HepG2 (cell line): ENCODE results near the gene TIMM17B. TPM values are rescaled to one million over a fixed set of nuclear protein-coding genes. Genes with fewer than 3 reads are reported as not detected.

Source experiments
- ARNT ChIP-seq: fragments of 450-650 bp; IDR thresholded peaks from 2 replicates; pipeline ENCODE4 v1.6.1; 2017
- ATAD3A ChIP-seq: sonication (generic); formaldehyde crosslinking; IDR thresholded peaks from 2 replicates; pipeline ENCODE4 v1.4.0; 2020; ENCODE audit warnings: missing genetic modification reagents
- DR1 ChIP-seq: sonication (generic); formaldehyde crosslinking; IDR thresholded peaks from 2 replicates; pipeline ENCODE4 v1.8.0; 2021; ENCODE audit warnings: mild to moderate bottlenecking, missing genetic modification reagents, inconsistent platforms
- FOXK2 ChIP-seq: fragments of 450-650 bp; IDR thresholded peaks from 2 replicates; pipeline ENCODE4 v1.6.1; 2016
- FOXM1 ChIP-seq: sonication (generic); formaldehyde crosslinking; IDR thresholded peaks from 2 replicates; pipeline ENCODE4 v1.5.0; 2020; ENCODE audit warnings: missing genetic modification reagents
- HOXD1 ChIP-seq: sonication (generic); formaldehyde crosslinking; IDR thresholded peaks from 2 replicates; pipeline ENCODE4 v1.5.0; 2020; ENCODE audit warnings: missing genetic modification reagents
- KAT7 ChIP-seq: IDR thresholded peaks from 2 replicates; pipeline ENCODE4 v1.6.1; 2018; ENCODE audit warnings: borderline replicate concordance, missing compliant biosample characterization
- KDM5A ChIP-seq: fragments of 200-600 bp; sonication (generic); IDR thresholded peaks from 2 replicates; pipeline ENCODE4 v1.7.0; 2018; ENCODE audit warnings: antibody characterized with exemption, mild to moderate bottlenecking, low read length, borderline replicate concordance
- KLF15 ChIP-seq: sonication (generic); formaldehyde crosslinking; IDR thresholded peaks from 2 replicates; pipeline ENCODE4 v1.8.1; 2023; ENCODE audit warnings: borderline replicate concordance, mild to moderate bottlenecking, inconsistent platforms, missing genetic modification reagents, mixed read lengths
- MBNL3 ChIP-seq: fragments of 250-450 bp; sonication (Bioruptor Pico); conservative IDR thresholded peaks from 2 replicates; pipeline ENCODE4 v1.8.0; 2022; ENCODE audit warnings: mild to moderate bottlenecking, inconsistent platforms
- MTA3 ChIP-seq: sonication (generic); formaldehyde crosslinking; IDR thresholded peaks from 2 replicates; pipeline ENCODE4 v1.4.0; 2020; ENCODE audit warnings: missing genetic modification reagents
- U2AF1 ChIP-seq: fragments of 200-400 bp; formaldehyde crosslinking; optimal IDR thresholded peaks from 2 replicates; pipeline ENCODE3; 2017; ENCODE audit warnings: mild to moderate bottlenecking, low read depth, low read length
- ZNF432 ChIP-seq: sonication (generic); formaldehyde crosslinking; IDR thresholded peaks from 2 replicates; pipeline ENCODE4 v1.5.0; 2020; ENCODE audit warnings: missing genetic modification reagents, mild to moderate bottlenecking, borderline replicate concordance
- ZNF44 ChIP-seq: sonication (generic); formaldehyde crosslinking; IDR thresholded peaks from 2 replicates; pipeline ENCODE4 v1.5.1; 2020; ENCODE audit warnings: mild to moderate bottlenecking, missing genetic modification reagents
- ZNF775 ChIP-seq: sonication (generic); formaldehyde crosslinking; IDR thresholded peaks from 2 replicates; pipeline ENCODE4 v1.4.0; 2020; ENCODE audit warnings: missing genetic modification reagents, mild to moderate bottlenecking, moderate library complexity, borderline replicate concordance
- polyA plus RNA-seq, 8 experiments: library from polyadenylated mRNA; depleted of rRNA in 3 of 8; stranded (reverse) in 7 of 8; unstranded in 1 of 8; fragments of >200 nt; fragmentation: Illumina TruSeq in 4 of 8; extraction: Trizol in 4 of 8; gene quantifications; 2 replicates each; pipeline versions ENCODE4 v1.2.1 to v1.2.3, GENCODE V29; 2011 to 2016; ENCODE audit warnings: low read depth in 4 of 8, missing spikeins in 1 of 8, mixed read lengths in 1 of 8; ENCODE audit not compliant: insufficient read depth in 1 of 8
- total RNA-seq, 5 experiments: library from RNA; depleted of rRNA; stranded (reverse); fragments of >200 nt; fragmentation: Illumina TruSeq; extraction: Trizol; gene quantifications; 2 replicates each; pipeline ENCODE4 v1.2.3, GENCODE V29; 2016; ENCODE audit warnings: low read depth in 1 of 5
- TF ChIP-seq, protein P1 (sequence below): sonication (generic); formaldehyde crosslinking; IDR thresholded peaks from 2 replicates; pipeline ENCODE4 v1.9.0; 2022; ENCODE audit warnings: missing genetic modification reagents, mild to moderate bottlenecking, borderline replicate concordance
- TF ChIP-seq, protein P2 (sequence below): sonication (generic); formaldehyde crosslinking; IDR thresholded peaks from 2 replicates; pipeline ENCODE4 v1.5.0; 2020; ENCODE audit warnings: missing genetic modification reagents, mild to moderate bottlenecking, borderline replicate concordance
- TF ChIP-seq, protein P3 (sequence below): sonication (generic); formaldehyde crosslinking; conservative IDR thresholded peaks from 2 replicates; pipeline ENCODE4 v1.4.0; 2020; ENCODE audit warnings: mild to moderate bottlenecking, missing genetic modification reagents, moderate library complexity
- TF ChIP-seq, protein P4 (sequence below): sonication (generic); formaldehyde crosslinking; IDR thresholded peaks from 2 replicates; pipeline ENCODE4 v1.4.0; 2020; ENCODE audit warnings: missing genetic modification reagents, borderline replicate concordance

The TIMM17B gene
- total and polyA plus RNA-seq, 2 of the 13 experiments (the other 11 are each of a cell fraction or from before 2014, with no cell fraction given) = 56.0 to 72.5 TPM

DNA sequence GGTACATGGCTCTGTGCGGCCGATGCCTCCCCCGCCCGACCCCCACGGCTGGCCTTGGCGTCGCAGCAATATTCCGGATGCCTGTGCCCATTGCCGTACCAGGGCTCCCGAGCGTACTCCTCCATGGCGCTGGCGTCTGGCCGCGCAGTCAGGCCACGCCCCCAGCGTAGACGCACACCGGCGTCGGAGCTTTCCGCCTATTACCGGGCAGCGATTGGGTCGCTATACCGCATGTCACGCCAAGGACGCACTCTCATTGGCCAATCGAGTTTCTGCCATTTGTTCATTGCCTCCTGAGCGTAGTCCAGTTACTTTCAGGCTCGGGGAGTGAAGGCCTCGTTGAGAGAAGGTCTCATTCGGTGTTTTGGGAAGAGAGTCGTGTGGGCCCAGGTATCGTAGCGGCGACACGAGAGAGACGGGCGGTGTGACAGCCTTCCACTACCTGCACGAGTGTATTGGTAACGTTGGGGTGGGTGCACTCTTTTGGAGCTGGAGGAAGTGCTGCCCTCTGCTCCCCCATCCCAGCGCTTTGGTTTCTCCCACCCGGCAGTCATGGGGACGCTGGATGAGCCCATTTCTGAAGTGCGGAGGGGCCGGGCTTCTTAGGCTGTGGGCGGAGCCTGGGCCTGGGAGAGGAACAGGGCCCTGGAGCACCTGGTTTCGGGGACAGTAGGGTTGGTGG lies at the start of gene TIMM17B, which contains the start of gene PQBP1 (continued):
- no peak for TF ChIP-seq KAT7
- TF ChIP-seq MBNL3 (CRISPR knock-in tag) = no peak
- no peak for TF ChIP-seq ATAD3A (CRISPR knock-in tag)
- TF ChIP-seq FOXM1 = no peak
- TF ChIP-seq U2AF1 = no peak
- no peak for TF ChIP-seq ZNF775 (CRISPR knock-in tag)
- TF ChIP-seq KLF15 = no peak
- TF ChIP-seq DR1 (CRISPR knock-in tag) = peak; percentile 34; the same call in 1 of the 2 replicates
- TF ChIP-seq ZNF432 (CRISPR knock-in tag) = no peak
- no peak for TF ChIP-seq ZNF44
- TF ChIP-seq MTA3 (CRISPR knock-in tag) = no peak
- TF ChIP-seq ARNT = no peak
- TF ChIP-seq, protein P1, sequence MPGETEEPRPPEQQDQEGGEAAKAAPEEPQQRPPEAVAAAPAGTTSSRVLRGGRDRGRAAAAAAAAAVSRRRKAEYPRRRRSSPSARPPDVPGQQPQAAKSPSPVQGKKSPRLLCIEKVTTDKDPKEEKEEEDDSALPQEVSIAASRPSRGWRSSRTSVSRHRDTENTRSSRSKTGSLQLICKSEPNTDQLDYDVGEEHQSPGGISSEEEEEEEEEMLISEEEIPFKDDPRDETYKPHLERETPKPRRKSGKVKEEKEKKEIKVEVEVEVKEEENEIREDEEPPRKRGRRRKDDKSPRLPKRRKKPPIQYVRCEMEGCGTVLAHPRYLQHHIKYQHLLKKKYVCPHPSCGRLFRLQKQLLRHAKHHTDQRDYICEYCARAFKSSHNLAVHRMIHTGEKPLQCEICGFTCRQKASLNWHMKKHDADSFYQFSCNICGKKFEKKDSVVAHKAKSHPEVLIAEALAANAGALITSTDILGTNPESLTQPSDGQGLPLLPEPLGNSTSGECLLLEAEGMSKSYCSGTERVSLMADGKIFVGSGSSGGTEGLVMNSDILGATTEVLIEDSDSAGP (CRISPR knock-in tag) = peak; percentile 33
- TF ChIP-seq FOXK2 = peak; percentile 79
- TF ChIP-seq, protein P2, sequence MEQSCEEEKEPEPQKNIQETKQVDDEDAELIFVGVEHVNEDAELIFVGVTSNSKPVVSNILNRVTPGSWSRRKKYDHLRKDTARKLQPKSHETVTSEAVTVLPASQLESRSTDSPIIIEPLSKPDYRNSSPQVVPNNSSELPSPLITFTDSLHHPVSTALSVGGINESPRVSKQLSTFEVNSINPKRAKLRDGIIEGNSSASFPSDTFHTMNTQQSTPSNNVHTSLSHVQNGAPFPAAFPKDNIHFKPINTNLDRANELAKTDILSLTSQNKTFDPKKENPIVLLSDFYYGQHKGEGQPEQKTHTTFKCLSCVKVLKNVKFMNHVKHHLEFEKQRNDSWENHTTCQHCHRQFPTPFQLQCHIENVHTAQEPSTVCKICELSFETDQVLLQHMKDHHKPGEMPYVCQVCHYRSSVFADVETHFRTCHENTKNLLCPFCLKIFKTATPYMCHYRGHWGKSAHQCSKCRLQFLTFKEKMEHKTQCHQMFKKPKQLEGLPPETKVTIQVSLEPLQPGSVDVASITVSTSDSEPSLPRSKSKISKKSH (CRISPR knock-in tag) = no peak
- no peak for TF ChIP-seq HOXD1 (CRISPR knock-in tag)
- TF ChIP-seq KDM5A = peak; percentile 1; the same call in 1 of the 2 replicates
- TF ChIP-seq, protein P3, sequence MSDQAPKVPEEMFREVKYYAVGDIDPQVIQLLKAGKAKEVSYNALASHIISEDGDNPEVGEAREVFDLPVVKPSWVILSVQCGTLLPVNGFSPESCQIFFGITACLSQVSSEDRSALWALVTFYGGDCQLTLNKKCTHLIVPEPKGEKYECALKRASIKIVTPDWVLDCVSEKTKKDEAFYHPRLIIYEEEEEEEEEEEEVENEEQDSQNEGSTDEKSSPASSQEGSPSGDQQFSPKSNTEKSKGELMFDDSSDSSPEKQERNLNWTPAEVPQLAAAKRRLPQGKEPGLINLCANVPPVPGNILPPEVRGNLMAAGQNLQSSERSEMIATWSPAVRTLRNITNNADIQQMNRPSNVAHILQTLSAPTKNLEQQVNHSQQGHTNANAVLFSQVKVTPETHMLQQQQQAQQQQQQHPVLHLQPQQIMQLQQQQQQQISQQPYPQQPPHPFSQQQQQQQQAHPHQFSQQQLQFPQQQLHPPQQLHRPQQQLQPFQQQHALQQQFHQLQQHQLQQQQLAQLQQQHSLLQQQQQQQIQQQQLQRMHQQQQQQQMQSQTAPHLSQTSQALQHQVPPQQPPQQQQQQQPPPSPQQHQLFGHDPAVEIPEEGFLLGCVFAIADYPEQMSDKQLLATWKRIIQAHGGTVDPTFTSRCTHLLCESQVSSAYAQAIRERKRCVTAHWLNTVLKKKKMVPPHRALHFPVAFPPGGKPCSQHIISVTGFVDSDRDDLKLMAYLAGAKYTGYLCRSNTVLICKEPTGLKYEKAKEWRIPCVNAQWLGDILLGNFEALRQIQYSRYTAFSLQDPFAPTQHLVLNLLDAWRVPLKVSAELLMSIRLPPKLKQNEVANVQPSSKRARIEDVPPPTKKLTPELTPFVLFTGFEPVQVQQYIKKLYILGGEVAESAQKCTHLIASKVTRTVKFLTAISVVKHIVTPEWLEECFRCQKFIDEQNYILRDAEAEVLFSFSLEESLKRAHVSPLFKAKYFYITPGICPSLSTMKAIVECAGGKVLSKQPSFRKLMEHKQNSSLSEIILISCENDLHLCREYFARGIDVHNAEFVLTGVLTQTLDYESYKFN (CRISPR knock-in tag) = no peak
- TF ChIP-seq, protein P4, sequence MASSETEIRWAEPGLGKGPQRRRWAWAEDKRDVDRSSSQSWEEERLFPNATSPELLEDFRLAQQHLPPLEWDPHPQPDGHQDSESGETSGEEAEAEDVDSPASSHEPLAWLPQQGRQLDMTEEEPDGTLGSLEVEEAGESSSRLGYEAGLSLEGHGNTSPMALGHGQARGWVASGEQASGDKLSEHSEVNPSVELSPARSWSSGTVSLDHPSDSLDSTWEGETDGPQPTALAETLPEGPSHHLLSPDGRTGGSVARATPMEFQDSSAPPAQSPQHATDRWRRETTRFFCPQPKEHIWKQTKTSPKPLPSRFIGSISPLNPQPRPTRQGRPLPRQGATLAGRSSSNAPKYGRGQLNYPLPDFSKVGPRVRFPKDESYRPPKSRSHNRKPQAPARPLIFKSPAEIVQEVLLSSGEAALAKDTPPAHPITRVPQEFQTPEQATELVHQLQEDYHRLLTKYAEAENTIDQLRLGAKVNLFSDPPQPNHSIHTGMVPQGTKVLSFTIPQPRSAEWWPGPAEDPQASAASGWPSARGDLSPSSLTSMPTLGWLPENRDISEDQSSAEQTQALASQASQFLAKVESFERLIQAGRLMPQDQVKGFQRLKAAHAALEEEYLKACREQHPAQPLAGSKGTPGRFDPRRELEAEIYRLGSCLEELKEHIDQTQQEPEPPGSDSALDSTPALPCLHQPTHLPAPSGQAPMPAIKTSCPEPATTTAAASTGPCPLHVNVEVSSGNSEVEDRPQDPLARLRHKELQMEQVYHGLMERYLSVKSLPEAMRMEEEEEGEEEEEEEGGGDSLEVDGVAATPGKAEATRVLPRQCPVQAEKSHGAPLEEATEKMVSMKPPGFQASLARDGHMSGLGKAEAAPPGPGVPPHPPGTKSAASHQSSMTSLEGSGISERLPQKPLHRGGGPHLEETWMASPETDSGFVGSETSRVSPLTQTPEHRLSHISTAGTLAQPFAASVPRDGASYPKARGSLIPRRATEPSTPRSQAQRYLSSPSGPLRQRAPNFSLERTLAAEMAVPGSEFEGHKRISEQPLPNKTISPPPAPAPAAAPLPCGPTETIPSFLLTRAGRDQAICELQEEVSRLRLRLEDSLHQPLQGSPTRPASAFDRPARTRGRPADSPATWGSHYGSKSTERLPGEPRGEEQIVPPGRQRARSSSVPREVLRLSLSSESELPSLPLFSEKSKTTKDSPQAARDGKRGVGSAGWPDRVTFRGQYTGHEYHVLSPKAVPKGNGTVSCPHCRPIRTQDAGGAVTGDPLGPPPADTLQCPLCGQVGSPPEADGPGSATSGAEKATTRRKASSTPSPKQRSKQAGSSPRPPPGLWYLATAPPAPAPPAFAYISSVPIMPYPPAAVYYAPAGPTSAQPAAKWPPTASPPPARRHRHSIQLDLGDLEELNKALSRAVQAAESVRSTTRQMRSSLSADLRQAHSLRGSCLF = no peak
